Ascending aorta (tissue), 2 donors: ENCODE data around the gene INTS3. TPM values are rescaled to one million over a fixed set of nuclear protein-coding genes. Genes with fewer than 3 reads are reported as not detected.
"Not testable (repeated sequence)": the region's sequence is repeated elsewhere in the genome, so short reads cannot be mapped to it uniquely, and the experiment has no call there.

Experiments
- DNase-seq, 2 donors: peaks; one replicate each; pipeline ENCODE4 v3.0.0-alpha.2; 2019; ENCODE audit warnings: low spot score in 2 of 2
- H3K27ac ChIP-seq, 2 donors: fragments of 200-600 bp; sonication (generic); one replicate each; pipeline ENCODE4 v1.5.1; 2016 to 2017; ENCODE audit warnings: mild to moderate bottlenecking in 1 of 2
- H3K27me3 ChIP-seq: fragments of 200-600 bp; sonication (generic); one replicate; pipeline ENCODE4 v1.5.1; 2017
- H3K36me3 ChIP-seq, 2 donors: fragments of 200-600 bp; sonication (generic); one replicate each; pipeline ENCODE4 v1.5.1; 2016
- H3K4me1 ChIP-seq, 2 donors: fragments of 200-600 bp; sonication (generic); one replicate each; pipeline ENCODE4 v1.5.1; 2016 to 2017; ENCODE audit warnings: mild to moderate bottlenecking in 1 of 2
- H3K4me3 ChIP-seq, 2 donors: fragments of 200-600 bp; sonication (generic); one replicate each; pipeline ENCODE4 v1.5.1; 2016 to 2017; ENCODE audit warnings: mild to moderate bottlenecking in 1 of 2
- H3K9me3 ChIP-seq, 2 donors: fragments of 200-600 bp; sonication (generic); one replicate each; pipeline ENCODE4 v1.5.1; 2016
- intact Hi-C: fragments of 100-400 bp; cut with DNase I; formaldehyde crosslinking; loops from one replicate; pipeline ENCODE4 v1.15.1; 2023
- total RNA-seq: library from RNA; depleted of rRNA; stranded (reverse); fragments of >200 nt; gene quantifications from one replicate; pipeline ENCODE4 v1.1.0, GENCODE V29; 2016
- TF ChIP-seq, protein P1 (sequence below), 3 experiments: fragments of 200-600 bp in 2 of 3; fragments of 450-650 bp in 1 of 3; sonication (generic) in 2 of 3; IDR thresholded peaks; one replicate each; pipeline ENCODE4 v1.5.1; 2016 to 2019; ENCODE audit warnings: antibody characterized with exemption in 3 of 3, mild to moderate bottlenecking in 1 of 3, moderate library complexity in 1 of 3

INTS3 gene
- total RNA-seq, 1 donor from 2014 or later: 55.9 TPM

GRCh38 chr1:153752571-153753195, 24.8 kb downstream of the INTS3 start:
- peaks cover 40 to 55% of the 10 kb centered on the region in 2 donors for H3K4me1 ChIP-seq
- peak overlapping the region; percentile 91 to 94 for H3K27ac ChIP-seq
- H3K36me3 ChIP-seq: peaks cover 31 to 32% of the 10 kb centered on the region in 2 donors
- TF ChIP-seq, protein P1, sequence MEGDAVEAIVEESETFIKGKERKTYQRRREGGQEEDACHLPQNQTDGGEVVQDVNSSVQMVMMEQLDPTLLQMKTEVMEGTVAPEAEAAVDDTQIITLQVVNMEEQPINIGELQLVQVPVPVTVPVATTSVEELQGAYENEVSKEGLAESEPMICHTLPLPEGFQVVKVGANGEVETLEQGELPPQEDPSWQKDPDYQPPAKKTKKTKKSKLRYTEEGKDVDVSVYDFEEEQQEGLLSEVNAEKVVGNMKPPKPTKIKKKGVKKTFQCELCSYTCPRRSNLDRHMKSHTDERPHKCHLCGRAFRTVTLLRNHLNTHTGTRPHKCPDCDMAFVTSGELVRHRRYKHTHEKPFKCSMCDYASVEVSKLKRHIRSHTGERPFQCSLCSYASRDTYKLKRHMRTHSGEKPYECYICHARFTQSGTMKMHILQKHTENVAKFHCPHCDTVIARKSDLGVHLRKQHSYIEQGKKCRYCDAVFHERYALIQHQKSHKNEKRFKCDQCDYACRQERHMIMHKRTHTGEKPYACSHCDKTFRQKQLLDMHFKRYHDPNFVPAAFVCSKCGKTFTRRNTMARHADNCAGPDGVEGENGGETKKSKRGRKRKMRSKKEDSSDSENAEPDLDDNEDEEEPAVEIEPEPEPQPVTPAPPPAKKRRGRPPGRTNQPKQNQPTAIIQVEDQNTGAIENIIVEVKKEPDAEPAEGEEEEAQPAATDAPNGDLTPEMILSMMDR (IDR thresholded peaks at IDR 0.05): no peak
- no peaks in the 10 kb centered on the region for H3K9me3 ChIP-seq
- DNase-seq: peak; percentile 63 to 91
- no peaks in the 10 kb centered on the region for H3K27me3 ChIP-seq
- intact Hi-C loops: no loop called here
- no peak overlapping the region for H3K4me3 ChIP-seq

- no peak for DNase-seq
- Histone ChIP-seq H3K4me3 (no peak overlapping the region), H3K36me3 (peaks cover 47% of the 10 kb centered on the region in 2 donors), H3K27ac (peak overlapping the region; percentile 91 to 94), H3K4me1 (peaks cover 32 to 39% of the 10 kb centered on the region in 2 donors), H3K9me3 (no peaks in the 10 kb centered on the region), H3K27me3 (no peaks in the 10 kb centered on the region)
- TF ChIP-seq, protein P1 (IDR thresholded peaks at IDR 0.05): no peak
- intact Hi-C loops: no loop called here
Observed at GRCh38 chr1:153754266-153754665, 26.4 kb downstream of the INTS3 start.

DNA sequence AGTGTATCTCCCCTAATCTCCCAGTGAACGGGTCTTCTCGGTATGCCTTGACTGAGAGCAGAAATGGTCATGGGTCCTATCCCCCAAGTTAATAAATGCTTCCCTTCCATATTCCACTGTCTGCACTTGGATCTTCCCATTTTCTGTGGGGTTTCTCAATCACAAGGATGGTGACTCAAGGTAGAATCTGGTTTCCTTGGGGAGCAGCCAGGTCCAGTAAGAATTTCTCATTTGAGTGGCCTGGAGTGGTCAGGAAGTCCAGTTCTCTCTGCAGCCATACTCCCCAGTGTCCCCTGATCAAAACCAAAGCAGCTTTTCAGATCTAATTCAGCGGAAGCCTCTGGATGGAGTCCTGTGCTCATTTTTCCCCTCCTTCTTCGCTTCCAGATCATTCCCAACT, 32.6 kb downstream of the INTS3 start:
- Histone ChIP-seq H3K36me3 (peaks cover 86 to 90% of the 10 kb centered on the region in 2 donors), H3K27ac (no peak overlapping the region), H3K4me1 (no peaks in the 10 kb centered on the region), H3K27me3 (no peaks in the 10 kb centered on the region), H3K4me3 (no peak overlapping the region), H3K9me3 (no peaks in the 10 kb centered on the region)
- TF ChIP-seq, protein P1 (IDR thresholded peaks at IDR 0.05): no peak
- no peak for DNase-seq
- intact Hi-C loops: no loop called here

- H3K9me3 ChIP-seq: no peaks in the 10 kb centered on the region
- no peak for DNase-seq
- TF ChIP-seq, protein P1 (IDR thresholded peaks at IDR 0.05): no peak
- H3K4me3 ChIP-seq: no peak overlapping the region
- H3K27ac ChIP-seq: no peak overlapping the region
- peaks cover 0 to 5% of the 10 kb centered on the region in 2 donors for H3K4me1 ChIP-seq
- intact Hi-C loops: no loop called here
- H3K36me3 ChIP-seq: peaks cover 77 to 93% of the 10 kb centered on the region in 2 donors
- no peaks in the 10 kb centered on the region for H3K27me3 ChIP-seq
Observed at GRCh38 chr1:153763365-153764225, 35.7 kb downstream of the INTS3 start.

DNA sequence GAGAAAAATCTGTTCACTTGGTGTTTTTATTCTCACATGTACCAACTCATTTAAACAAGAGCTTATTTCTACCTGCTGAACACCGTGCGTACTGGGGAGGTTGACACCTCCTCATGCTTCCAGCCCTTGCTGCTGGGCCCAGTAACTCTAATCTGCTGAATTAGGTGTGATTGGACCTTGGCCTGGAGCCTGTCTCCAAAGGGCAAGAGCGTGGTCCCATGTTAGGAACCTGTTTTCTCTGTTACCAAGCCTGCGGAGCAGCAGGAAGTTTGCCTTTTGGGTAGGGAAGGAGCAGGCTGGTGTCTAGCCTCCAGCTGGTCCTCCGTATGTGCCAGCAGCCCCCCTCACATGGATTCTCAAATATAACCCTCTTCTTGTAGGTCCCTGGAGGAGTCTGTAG, 36.5 kb downstream of the INTS3 start:
- H3K27ac ChIP-seq: peak overlapping the region in 1 of 2 donors; percentile 14
- no peaks in the 10 kb centered on the region for H3K27me3 ChIP-seq
- H3K36me3 ChIP-seq: peaks cover 77 to 93% of the 10 kb centered on the region in 2 donors
- TF ChIP-seq, protein P1 (IDR thresholded peaks at IDR 0.05): no peak
- H3K4me3 ChIP-seq: no peak overlapping the region
- H3K9me3 ChIP-seq: no peaks in the 10 kb centered on the region
- H3K4me1 ChIP-seq: peaks cover 0 to 5% of the 10 kb centered on the region in 2 donors
- intact Hi-C loops: no loop called here
- DNase-seq: no peak

- Histone ChIP-seq H3K36me3 (peaks cover 67 to 93% of the 10 kb centered on the region in 2 donors), H3K4me1 (peaks cover 0 to 13% of the 10 kb centered on the region in 2 donors), H3K27ac (peak overlapping the region; percentile 39 to 54)
- H3K4me3 ChIP-seq, H3K9me3 ChIP-seq, DNase-seq, intact Hi-C loops, H3K27me3 ChIP-seq: not testable (repeated sequence)
Observed at GRCh38 chr1:153766663-153767062, 38.8 kb downstream of the INTS3 start.
